H1 (cell line): ENCODE data around the gene INVS. TPM values are rescaled to one million over a fixed set of nuclear protein-coding genes. Genes with fewer than 3 reads are reported as not detected.

Experiments used
- CTCF ChIA-PET: fragments of 300-600 bp; sonication (Branson Sonifier 250); formaldehyde crosslinking; loops from one replicate; lab custom pipeline; 2021; ENCODE audit not compliant: partially characterized antibody; lab: Charles Lee
- POLR2A ChIA-PET: fragments of 300-600 bp; sonication (Branson Sonifier 250); formaldehyde crosslinking; loops from one replicate; lab custom pipeline; 2021; ENCODE audit warnings: inconsistent platforms; ENCODE audit not compliant: partially characterized antibody; lab: Charles Lee
- DNase-seq, 2 experiments: peaks; one replicate each; pipeline versions ENCODE4 v3.0.0 to v3.0.0-alpha.2; 2010 to 2022; ENCODE audit warnings: low spot score in 2 of 2, low read depth in 1 of 2, mixed read lengths in 1 of 2
- FAIRE-seq: peaks from 2 replicates; lab custom pipeline; 2011; peaks lifted over from hg19 to GRCh38; lab: Jason Lieb, UNC
- H2AFZ ChIP-seq: 2 replicates; pipeline ENCODE4 v1.8.1; 2012; ENCODE audit warnings: low read length, inconsistent platforms
- H2AK5ac ChIP-seq: 2 replicates; pipeline ENCODE4 v1.6.1; 2013; ENCODE audit warnings: low read depth, low read length
- H2BK120ac ChIP-seq: replicated peaks from 2 replicates; pipeline ENCODE3; 2013; ENCODE audit warnings: low read depth, low read length, inconsistent platforms
- H2BK12ac ChIP-seq: 2 replicates; pipeline ENCODE4 v1.6.1; 2013; ENCODE audit warnings: low read depth, low read length
- H2BK15ac ChIP-seq: 2 replicates; pipeline ENCODE4 v1.6.1; 2013; ENCODE audit warnings: low read length
- H2BK20ac ChIP-seq: 2 replicates; pipeline ENCODE4 v1.6.1; 2013; ENCODE audit warnings: low read length
- H2BK5ac ChIP-seq: 2 replicates; pipeline ENCODE4 v1.6.1; 2013; ENCODE audit warnings: low read depth, low read length
- H3K14ac ChIP-seq: 2 replicates; pipeline ENCODE4 v1.6.1; 2013; ENCODE audit warnings: inconsistent platforms; ENCODE audit not compliant: insufficient read length
- H3K18ac ChIP-seq: 2 replicates; pipeline ENCODE4 v1.6.1; 2013; ENCODE audit warnings: low read length; ENCODE audit errors: extremely low read depth
- H3K23ac ChIP-seq: 2 replicates; pipeline ENCODE4 v1.6.1; 2013; ENCODE audit warnings: inconsistent platforms; ENCODE audit not compliant: insufficient read length
- H3K23me2 ChIP-seq: 2 replicates; pipeline ENCODE4 v1.6.1; 2013; ENCODE audit warnings: low read depth, low read length
- H3K27ac ChIP-seq: 2 replicates; pipeline ENCODE4 v1.6.1; 2011; ENCODE audit warnings: low read depth, low read length, inconsistent platforms
- H3K27me3 ChIP-seq, 4 experiments: replicated peaks in 1 of 4; 1 replicate in 1 of 4; 2 replicates in 3 of 4; pipeline versions ENCODE4 v1.6.1 to v1.8.1; 2011 to 2013; ENCODE audit warnings: low read length in 3 of 4, mild to moderate bottlenecking in 3 of 4, inconsistent platforms in 2 of 4, mixed read lengths in 2 of 4, moderate library complexity in 1 of 4; ENCODE audit not compliant: control insufficient read depth in 3 of 4, insufficient read depth in 3 of 4; ENCODE audit errors: extremely low read depth in 1 of 4
- H3K36me3 ChIP-seq, 4 experiments: 2 replicates each; pipeline versions ENCODE4 v1.6.1 to v1.8.1; 2011 to 2013; ENCODE audit warnings: mild to moderate bottlenecking in 4 of 4, low read length in 3 of 4, moderate library complexity in 2 of 4, control low read depth in 1 of 4, inconsistent platforms in 1 of 4; ENCODE audit not compliant: insufficient read depth in 4 of 4, control insufficient read depth in 2 of 4
- H3K4ac ChIP-seq: replicated peaks from 2 replicates; pipeline ENCODE3; 2013; ENCODE audit warnings: low read length, low read depth, mixed read lengths, inconsistent platforms; ENCODE audit not compliant: insufficient read length
- H3K4me1 ChIP-seq, 4 experiments: replicated peaks in 1 of 4; 1 replicate in 1 of 4; 2 replicates in 3 of 4; pipeline versions ENCODE4 v1.6.1 to v1.8.1; 2011 to 2013; ENCODE audit warnings: low read length in 3 of 4, inconsistent platforms in 2 of 4, mixed read lengths in 1 of 4; ENCODE audit not compliant: insufficient read depth in 4 of 4, control insufficient read depth in 3 of 4
- H3K4me2 ChIP-seq, 2 experiments: 2 replicates each; pipeline versions ENCODE4 v1.6.1 to v1.8.1; 2011 to 2013; ENCODE audit warnings: low read depth in 2 of 2, low read length in 2 of 2, control low read depth in 1 of 2, inconsistent platforms in 1 of 2, mild to moderate bottlenecking in 1 of 2; ENCODE audit not compliant: insufficient read depth in 1 of 2
- H3K4me3 ChIP-seq, 4 experiments: fragments of 200-600, 300-600 bp in 1 of 4; sonication (generic), shearing (Covaris generic), sonication (Bioruptor Twin) in 1 of 4; 2 replicates each; pipeline versions ENCODE4 v1.5.1 to v1.8.1; 2011 to 2016; ENCODE audit warnings: low read length in 4 of 4, low read depth in 3 of 4, control low read depth in 2 of 4, inconsistent platforms in 2 of 4, mild to moderate bottlenecking in 2 of 4, mixed read lengths in 1 of 4, moderate library complexity in 1 of 4; ENCODE audit not compliant: insufficient read depth in 2 of 4; ENCODE audit errors: extremely low read depth in 1 of 4
- H3K56ac ChIP-seq: replicated peaks from 2 replicates; pipeline ENCODE3; 2013; ENCODE audit warnings: low read depth, mild to moderate bottlenecking, mixed read lengths, low read length, inconsistent platforms; ENCODE audit not compliant: insufficient read length
- H3K79me1 ChIP-seq: 2 replicates; pipeline ENCODE4 v1.6.1; 2013; ENCODE audit warnings: low read depth, low read length, control low read depth
- H3K79me2 ChIP-seq, 2 experiments: 2 replicates each; pipeline versions ENCODE4 v1.6.1 to v1.8.1; 2012 to 2013; ENCODE audit warnings: low read length in 2 of 2, mild to moderate bottlenecking in 2 of 2, inconsistent platforms in 1 of 2; ENCODE audit not compliant: insufficient read depth in 2 of 2, control insufficient read depth in 1 of 2
- H3K9ac ChIP-seq, 4 experiments: replicated peaks in 1 of 4; 1 replicate in 1 of 4; 2 replicates in 3 of 4; pipeline versions ENCODE4 v1.6.1 to v1.8.1; 2011 to 2013; ENCODE audit warnings: low read depth in 3 of 4, low read length in 3 of 4, control low read depth in 2 of 4, mild to moderate bottlenecking in 2 of 4, moderate library complexity in 2 of 4, inconsistent platforms in 1 of 4; ENCODE audit errors: extremely low read depth in 1 of 4
- H3K9me3 ChIP-seq, 2 experiments: 2 replicates each; pipeline versions ENCODE4 v1.6.1 to v1.8.1; 2012 to 2013; ENCODE audit warnings: mild to moderate bottlenecking in 2 of 2, moderate library complexity in 2 of 2, control low read depth in 1 of 2, inconsistent platforms in 1 of 2, low read depth in 1 of 2, low read length in 1 of 2, mixed read lengths in 1 of 2; ENCODE audit not compliant: insufficient read depth in 2 of 2
- H4K20me1 ChIP-seq, 2 experiments: replicated peaks in 1 of 2; 2 replicates each; pipeline versions ENCODE3 to v1.8.1; 2011 to 2013; ENCODE audit warnings: inconsistent platforms in 2 of 2, low read length in 2 of 2, mild to moderate bottlenecking in 1 of 2; ENCODE audit not compliant: insufficient read depth in 2 of 2, control insufficient read depth in 1 of 2
- H4K5ac ChIP-seq: 2 replicates; pipeline ENCODE4 v1.6.1; 2013; ENCODE audit warnings: low read length, low read depth, mixed read lengths, inconsistent platforms; ENCODE audit not compliant: insufficient read length
- H4K8ac ChIP-seq: 2 replicates; pipeline ENCODE4 v1.8.0; 2013; ENCODE audit warnings: mild to moderate bottlenecking, moderate library complexity, low read length, inconsistent platforms; ENCODE audit not compliant: insufficient read depth; ENCODE audit errors: extremely low read depth
- H4K91ac ChIP-seq: replicated peaks from 2 replicates; pipeline ENCODE3; 2013; ENCODE audit warnings: low read length, mixed read lengths, inconsistent platforms; ENCODE audit not compliant: insufficient read length
- BRCA1 ChIP-seq: IDR thresholded peaks from 2 replicates; pipeline ENCODE4 v1.6.1; 2012; ENCODE audit warnings: low read depth, low read length, improper control_type of control experiment
- CBX5 ChIP-seq: fragments of 300-800, 300-1000 bp; sonication (generic); IDR thresholded peaks from 2 replicates; pipeline ENCODE4 v1.7.1; 2016; ENCODE audit warnings: antibody characterized with exemption, low read length, low read depth
- CREB1 ChIP-seq: IDR thresholded peaks from 2 replicates; pipeline ENCODE4 v1.6.1; 2012; ENCODE audit warnings: inconsistent platforms
- CTBP2 ChIP-seq: IDR thresholded peaks from 2 replicates; pipeline ENCODE4 v1.7.0; 2011; ENCODE audit warnings: borderline replicate concordance, mild to moderate bottlenecking, moderate library complexity, mixed read lengths, low read length; ENCODE audit not compliant: insufficient read depth, insufficient read length
- HDAC2 ChIP-seq, 2 experiments: fragments of 300-600 bp in 1 of 2; sonication (generic) in 1 of 2; IDR thresholded peaks; 2 replicates each; pipeline ENCODE4 v1.6.1; 2011 to 2012; ENCODE audit warnings: low read depth in 2 of 2, low read length in 2 of 2, mild to moderate bottlenecking in 2 of 2, moderate library complexity in 2 of 2, borderline replicate concordance in 1 of 2, inconsistent platforms in 1 of 2
- KDM1A ChIP-seq: fragments of 200-600, 300-600 bp; sonication (generic); IDR thresholded peaks from 2 replicates; pipeline ENCODE4 v1.7.1; 2016; ENCODE audit warnings: mild to moderate bottlenecking, low read length, borderline replicate concordance
- NANOG ChIP-seq: IDR thresholded peaks from 2 replicates; pipeline ENCODE4 v1.6.1; 2011; ENCODE audit warnings: low read length, low read depth, mild to moderate bottlenecking, inconsistent platforms; ENCODE audit not compliant: insufficient read depth, poor library complexity, severe bottlenecking
- POLR2A ChIP-seq, 2 experiments: IDR thresholded peaks; 1 replicate in 1 of 2; 2 replicates in 1 of 2; pipeline ENCODE4 v1.6.1; 2011; ENCODE audit warnings: low read depth in 2 of 2, low read length in 2 of 2, mild to moderate bottlenecking in 2 of 2; ENCODE audit errors: control extremely low read depth in 1 of 2
- POU5F1 ChIP-seq: IDR thresholded peaks from 2 replicates; pipeline ENCODE4 v1.6.1; 2011; ENCODE audit warnings: low read depth, mild to moderate bottlenecking, low read length, moderate library complexity
- SP1 ChIP-seq: IDR thresholded peaks from 2 replicates; pipeline ENCODE4 v1.6.1; 2011; ENCODE audit warnings: low read depth, low read length
- SRF ChIP-seq: IDR thresholded peaks from 2 replicates; pipeline ENCODE4 v1.6.1; 2011; ENCODE audit warnings: mild to moderate bottlenecking, low read depth, low read length, moderate library complexity
- SUZ12 ChIP-seq: fragments of 200-600 bp; sonication (generic); IDR thresholded peaks from 2 replicates; pipeline ENCODE4 v1.6.1; 2012; ENCODE audit warnings: mild to moderate bottlenecking, inconsistent platforms, low read length, moderate library complexity, mixed read lengths
- ZNF274 ChIP-seq: IDR thresholded peaks from 2 replicates; pipeline ENCODE4 v1.7.0; 2012; ENCODE audit warnings: low read length, borderline replicate concordance; ENCODE audit errors: extremely low read depth
- polyA plus RNA-seq, 7 experiments: library from polyadenylated mRNA; depleted of rRNA in 3 of 7; stranded (reverse) in 5 of 7; unstranded in 2 of 7; fragments of >200 nt in 5 of 7; fragments of 200-250 nt in 2 of 7; gene quantifications; 1 replicate in 5 of 7; 2 replicates in 1 of 7; 4 replicates in 1 of 7; pipeline versions ENCODE4 v1.2.1 to v1.2.3, GENCODE V29; 2011 to 2013; ENCODE audit warnings: missing spikeins in 2 of 7, mixed read lengths in 2 of 7
- total RNA-seq: library from RNA; stranded (reverse); fragmentation: NEBNext Ultra II Directional; extraction: Animal tissue kit (Norgen Biotek cat#: 25700); gene quantifications from 2 replicates; pipeline ENCODE4 v1.2.1, GENCODE V29; 2021
- TF ChIP-seq, protein P1 (sequence below), 3 experiments: IDR thresholded peaks; 1 replicate in 2 of 3; 2 replicates in 1 of 3; pipeline versions ENCODE4 v1.5.1 to v1.6.1; 2011; ENCODE audit warnings: low read length in 3 of 3, mild to moderate bottlenecking in 3 of 3, inconsistent platforms in 2 of 3, low read depth in 1 of 3, moderate library complexity in 1 of 3; ENCODE audit not compliant: insufficient read depth in 1 of 3; ENCODE audit errors: control extremely low read depth in 1 of 3

Gene INVS
- total and polyA plus RNA-seq, 2 of the 8 experiments (the other 6 are each of a cell fraction or from before 2014, with no cell fraction given) = 4.1 to 6.9 TPM

DNA sequence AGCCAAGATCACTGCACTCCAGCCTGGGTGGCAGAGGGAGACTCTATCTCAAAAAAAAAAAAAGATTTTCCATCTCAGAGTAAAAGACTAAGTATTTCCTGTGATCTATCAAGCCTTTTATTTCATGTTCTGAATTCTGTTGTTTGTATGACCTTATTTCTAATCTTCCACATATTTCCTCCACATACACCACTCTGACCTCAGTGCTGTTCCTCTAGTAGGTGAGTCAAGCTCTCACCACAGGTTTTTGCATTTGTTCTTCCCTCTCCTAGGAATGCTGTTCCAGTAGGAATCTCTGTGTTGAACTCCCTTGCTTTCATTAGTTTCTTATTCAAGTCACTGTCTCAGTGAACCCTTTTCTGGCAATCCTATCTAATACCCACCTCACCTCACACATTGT lies 68.1 kb downstream of the INVS start:
- no peak for DNase-seq
- Histone ChIP-seq H3K9ac (no peak overlapping the region), H2AK5ac (no peak overlapping the region), H4K91ac (no peak overlapping the region), H2BK12ac (no peak overlapping the region), H4K5ac (no peak overlapping the region), H2BK20ac (no peak overlapping the region), H3K4me2 (no peak overlapping the region), H3K23me2 (no peaks in the 10 kb centered on the region), H3K79me2 (no peaks in the 10 kb centered on the region), H2BK15ac (no peak overlapping the region), H3K56ac (no peak overlapping the region), H3K14ac (no peak overlapping the region), H3K27me3 (no peaks in the 10 kb centered on the region), H2BK120ac (no peak overlapping the region), H3K79me1 (no peaks in the 10 kb centered on the region), H2AFZ (no peak overlapping the region), H3K27ac (no peak overlapping the region), H3K4me1 (no peaks in the 10 kb centered on the region), H4K20me1 (no peaks in the 10 kb centered on the region), H3K23ac (no peak overlapping the region), H4K8ac (no peak overlapping the region), H3K4ac (no peak overlapping the region), H3K18ac (no peak overlapping the region), H3K36me3 (no peaks in the 10 kb centered on the region), H3K4me3 (no peak overlapping the region), H3K9me3 (no peaks in the 10 kb centered on the region), H2BK5ac (no peak overlapping the region)
- no peak for FAIRE-seq
- CTCF ChIA-PET = interaction anchor here (1.1 kb wide), 1 partner anchor 9 kb away, joined by 3 read pairs; no protein-coding TSS in a partner anchor
- POLR2A ChIA-PET = no interaction called here
- no peak for TF ChIP-seq CTBP2
- TF ChIP-seq, protein P1, sequence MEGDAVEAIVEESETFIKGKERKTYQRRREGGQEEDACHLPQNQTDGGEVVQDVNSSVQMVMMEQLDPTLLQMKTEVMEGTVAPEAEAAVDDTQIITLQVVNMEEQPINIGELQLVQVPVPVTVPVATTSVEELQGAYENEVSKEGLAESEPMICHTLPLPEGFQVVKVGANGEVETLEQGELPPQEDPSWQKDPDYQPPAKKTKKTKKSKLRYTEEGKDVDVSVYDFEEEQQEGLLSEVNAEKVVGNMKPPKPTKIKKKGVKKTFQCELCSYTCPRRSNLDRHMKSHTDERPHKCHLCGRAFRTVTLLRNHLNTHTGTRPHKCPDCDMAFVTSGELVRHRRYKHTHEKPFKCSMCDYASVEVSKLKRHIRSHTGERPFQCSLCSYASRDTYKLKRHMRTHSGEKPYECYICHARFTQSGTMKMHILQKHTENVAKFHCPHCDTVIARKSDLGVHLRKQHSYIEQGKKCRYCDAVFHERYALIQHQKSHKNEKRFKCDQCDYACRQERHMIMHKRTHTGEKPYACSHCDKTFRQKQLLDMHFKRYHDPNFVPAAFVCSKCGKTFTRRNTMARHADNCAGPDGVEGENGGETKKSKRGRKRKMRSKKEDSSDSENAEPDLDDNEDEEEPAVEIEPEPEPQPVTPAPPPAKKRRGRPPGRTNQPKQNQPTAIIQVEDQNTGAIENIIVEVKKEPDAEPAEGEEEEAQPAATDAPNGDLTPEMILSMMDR (IDR thresholded peaks at IDR 0.05; ENCODE audit: control extremely low read depth in 1 of 3, insufficient read depth in 1 of 3, low read depth in 1 of 3, low read length in 3 of 3) = no peak
- TF ChIP-seq POU5F1 = no peak
- no peak for TF ChIP-seq KDM1A
- no peak for TF ChIP-seq ZNF274
- no peak for TF ChIP-seq BRCA1
- no peak for TF ChIP-seq HDAC2 (IDR thresholded peaks at IDR 0.05; ENCODE audit: borderline replicate concordance in 1 of 2, low read depth in 2 of 2, low read length in 2 of 2)
- TF ChIP-seq SP1 = no peak
- no peak for TF ChIP-seq NANOG
- TF ChIP-seq CREB1 = no peak
- no peak for TF ChIP-seq POLR2A (IDR thresholded peaks at IDR 0.05; ENCODE audit: control extremely low read depth in 1 of 2, low read depth in 2 of 2, low read length in 2 of 2)
- no peak for TF ChIP-seq CBX5
- TF ChIP-seq SRF = no peak
- TF ChIP-seq SUZ12 = no peak
